Aorta (tissue), 5 donors: Measurements from ENCODE around the gene NPHP4. TPM values are rescaled to one million over a fixed set of nuclear protein-coding genes. Genes with fewer than 3 reads are reported as not detected.

Source experiments
- ATAC-seq: fragments of 200-7000 bp; cut with Tn5 transposase; one replicate; pipeline ENCODE4 v1.9.1; 2022; ENCODE audit warnings: moderate library complexity; ENCODE audit not compliant: low FRiP score
- DNase-seq, 2 donors: peaks; one replicate each; pipeline ENCODE4 v3.0.0-alpha.2; 2020
- H3K27ac ChIP-seq, 2 donors: one replicate each; pipeline ENCODE4 v1.5.1; 2013; ENCODE audit warnings: low read length in 2 of 2, mild to moderate bottlenecking in 2 of 2, moderate library complexity in 2 of 2, control low read depth in 1 of 2, inconsistent platforms in 1 of 2, low read depth in 1 of 2
- H3K27me3 ChIP-seq, 2 donors: one replicate each; pipeline ENCODE4 v1.6.1; 2013; ENCODE audit warnings: control low read depth in 1 of 2, low read length in 1 of 2, mild to moderate bottlenecking in 1 of 2, moderate library complexity in 1 of 2; ENCODE audit not compliant: insufficient read depth in 2 of 2, control insufficient read depth in 1 of 2
- H3K36me3 ChIP-seq, 2 donors: one replicate each; pipeline ENCODE4 v1.6.1; 2013; ENCODE audit warnings: control low read depth in 1 of 2, low read length in 1 of 2, mild to moderate bottlenecking in 1 of 2; ENCODE audit not compliant: insufficient read depth in 2 of 2, control insufficient read depth in 1 of 2
- H3K4me1 ChIP-seq, 2 donors: one replicate each; pipeline ENCODE4 v1.6.1; 2013; ENCODE audit warnings: low read length in 2 of 2, control low read depth in 1 of 2, mild to moderate bottlenecking in 1 of 2, moderate library complexity in 1 of 2; ENCODE audit not compliant: insufficient read depth in 2 of 2, control insufficient read depth in 1 of 2
- H3K4me3 ChIP-seq, 2 donors: one replicate each; pipeline ENCODE4 v1.5.1; 2013; ENCODE audit warnings: low read length in 2 of 2, control low read depth in 1 of 2, mild to moderate bottlenecking in 1 of 2
- H3K9me3 ChIP-seq: one replicate; pipeline ENCODE4 v1.6.1; 2013; ENCODE audit warnings: mild to moderate bottlenecking, low read length; ENCODE audit not compliant: control insufficient read depth
- WGBS, 2 donors: extraction: QIAGEN DNeasy Blood & Tissue Kit; methylation state at CpG; one replicate each; pipeline ENCODE4 v1.1.7; 2013; 5-methylcytosine and 5-hydroxymethylcytosine counted together
- intact Hi-C, 2 donors: fragments of 100-400 bp; cut with DNase I; formaldehyde crosslinking; loops; one replicate each; pipeline versions ENCODE4 v1.14.2 to v1.15.0; 2022
- polyA plus RNA-seq, 2 donors: library from polyadenylated mRNA; stranded (reverse); fragments of 200-250 nt; gene quantifications; one replicate each; pipeline ENCODE4 v1.2.3, GENCODE V29; 2013
- total RNA-seq, 2 donors: library from RNA; stranded (reverse); fragmentation: NEBNext Ultra II Directional; extraction: Animal tissue kit (Norgen Biotek cat#: 25700); gene quantifications; one replicate each; pipeline ENCODE4 v1.2.1, GENCODE V29; 2021
- donor health status: healthy with polysubstance abuse.
- donor health status: Bipolar disorder and iron deficiency.
- donor health status: DM: no; HTN: no; CAD: no.
- donor health status: DM: no; HTN: no; CAD: no.
- donor health status: DM: yes; HTN: yes; CAD: no.

The NPHP4 gene
- total and polyA plus RNA-seq, 4 donors: 2.4 to 15.1 (median 6.3) TPM

- H3K9me3 ChIP-seq: peaks cover 3% of the 10 kb centered on the region
- 22 to 23% methylated on average over 8 of the region's 8 CpGs for WGBS, 2 donors
- H3K4me3 ChIP-seq: no peak overlapping the region
- ATAC-seq (no peak), DNase-seq (no peak)
- intact Hi-C loops: no loop called here
- H3K27me3 ChIP-seq: no peaks in the 10 kb centered on the region
- no peak overlapping the region for H3K27ac ChIP-seq
- no peaks in the 10 kb centered on the region for H3K36me3 ChIP-seq
- H3K4me1 ChIP-seq: no peaks in the 10 kb centered on the region
These were observed 141.7 kb downstream of the NPHP4 start for GRCh38 chr1:5850503-5850902.

DNA sequence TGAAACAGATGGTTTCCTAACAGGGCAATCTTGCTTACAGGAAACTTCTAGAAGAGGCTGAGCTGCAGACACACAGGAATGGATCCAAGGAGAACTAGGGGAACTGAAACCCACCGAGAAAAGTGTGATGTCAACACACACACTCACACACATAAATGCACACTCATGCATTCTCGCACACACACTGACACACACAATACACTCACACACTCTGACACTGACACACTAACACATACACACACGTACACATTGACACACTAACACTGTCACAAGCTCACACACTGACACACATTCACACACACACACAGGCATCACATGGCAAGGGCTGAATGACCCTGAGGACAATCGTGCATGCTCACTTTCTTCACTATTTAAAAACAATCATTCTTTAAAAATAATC lies 142.7 kb downstream of the NPHP4 start:
- Histone ChIP-seq H3K4me1 (no peaks in the 10 kb centered on the region), H3K4me3 (no peak overlapping the region), H3K9me3 (peaks cover 3% of the 10 kb centered on the region), H3K27me3 (no peaks in the 10 kb centered on the region), H3K27ac (no peak overlapping the region), H3K36me3 (no peaks in the 10 kb centered on the region)
- intact Hi-C loops: no loop called here
- no peak for DNase-seq
- no peak for ATAC-seq
- WGBS, 2 donors: 62 to 68% methylated on average over 4 of the region's 4 CpGs

GRCh38 chr1:5847013-5847659 lies 145.1 kb downstream of the NPHP4 start:
- H3K4me1 ChIP-seq: no peaks in the 10 kb centered on the region
- H3K9me3 ChIP-seq: peaks cover under 1% of the 10 kb centered on the region
- no peaks in the 10 kb centered on the region for H3K27me3 ChIP-seq
- no peak overlapping the region for H3K4me3 ChIP-seq
- intact Hi-C loops: no loop called here
- no peaks in the 10 kb centered on the region for H3K36me3 ChIP-seq
- ATAC-seq (no peak), DNase-seq (no peak)
- no peak overlapping the region for H3K27ac ChIP-seq
- 29 to 30% methylated on average over 27 of the region's 27 CpGs for WGBS, 2 donors

GRCh38 chr1:5845376-5845775 lies 146.8 kb downstream of the NPHP4 start:
- no peak overlapping the region for H3K27ac ChIP-seq
- ATAC-seq: no peak
- 65 to 69% methylated on average over 5 of the region's 5 CpGs for WGBS, 2 donors
- no peaks in the 10 kb centered on the region for H3K36me3 ChIP-seq
- H3K4me1 ChIP-seq: no peaks in the 10 kb centered on the region
- no peak overlapping the region for H3K4me3 ChIP-seq
- no peak for DNase-seq
- no peaks in the 10 kb centered on the region for H3K9me3 ChIP-seq
- no peaks in the 10 kb centered on the region for H3K27me3 ChIP-seq
- intact Hi-C loops: no loop called here

DNA sequence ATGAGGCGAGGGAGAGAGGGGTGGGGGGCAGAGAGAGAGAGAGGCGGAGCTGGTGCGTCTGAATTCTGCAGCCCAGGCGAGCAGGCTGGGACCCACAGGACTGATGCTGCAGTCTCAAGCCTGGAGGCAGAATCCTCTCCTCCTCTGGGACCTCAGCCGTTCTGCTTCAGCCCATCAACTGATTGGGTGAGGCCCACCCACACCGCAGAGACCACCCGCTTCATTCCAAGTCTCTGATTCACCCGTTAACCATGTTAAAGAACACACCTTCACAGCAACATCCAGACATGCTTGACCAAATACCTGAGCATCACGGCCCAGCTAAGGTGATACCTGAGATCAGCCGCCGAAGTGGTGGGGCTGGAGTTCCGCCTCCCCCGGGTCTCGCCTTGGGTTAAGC lies 147.8 kb downstream of the NPHP4 start:
- DNase-seq (no peak), ATAC-seq (no peak)
- Histone ChIP-seq H3K4me3 (no peak overlapping the region), H3K9me3 (no peaks in the 10 kb centered on the region), H3K4me1 (no peaks in the 10 kb centered on the region), H3K27me3 (no peaks in the 10 kb centered on the region), H3K27ac (no peak overlapping the region), H3K36me3 (no peaks in the 10 kb centered on the region)
- intact Hi-C loops: no loop called here
- WGBS, 2 donors: 82 to 83% methylated on average over 14 of the region's 14 CpGs

DNA sequence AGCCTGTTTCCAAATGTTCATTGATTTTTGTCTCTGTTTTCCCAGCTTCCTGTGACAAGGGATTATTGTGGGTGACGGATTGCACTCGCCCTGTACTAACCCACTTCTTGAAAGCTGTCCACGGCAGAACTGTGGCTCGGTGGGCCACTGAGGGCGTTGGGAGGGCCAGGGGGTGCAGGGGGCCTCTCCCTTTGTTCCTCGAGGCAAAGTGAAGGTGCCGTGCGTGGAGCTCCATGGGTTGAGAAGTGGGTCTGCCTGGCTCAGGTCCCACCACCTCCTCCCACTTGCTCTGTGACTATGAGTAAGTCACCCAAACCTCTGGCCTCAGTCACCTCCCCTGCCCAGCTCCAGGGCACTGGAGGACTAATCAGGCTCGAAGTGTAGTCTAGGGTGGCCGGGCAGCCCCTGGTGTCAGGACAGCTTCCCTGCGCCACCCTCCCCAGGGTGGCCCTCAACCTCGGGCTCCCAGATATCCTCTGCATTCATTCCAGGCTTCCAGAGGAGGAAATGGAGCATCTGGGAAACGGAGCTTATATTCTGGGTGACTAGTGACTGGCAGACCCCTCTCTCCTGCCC lies 148.6 kb downstream of the NPHP4 start:
- Histone ChIP-seq H3K27me3 (no peaks in the 10 kb centered on the region), H3K9me3 (no peaks in the 10 kb centered on the region), H3K36me3 (no peaks in the 10 kb centered on the region), H3K4me3 (no peak overlapping the region), H3K27ac (no peak overlapping the region), H3K4me1 (no peaks in the 10 kb centered on the region)
- DNase-seq: no peak
- intact Hi-C loops: no loop called here
- 63 to 69% methylated on average over 13 of the region's 13 CpGs for WGBS, 2 donors
- ATAC-seq: no peak

- no peaks in the 10 kb centered on the region for H3K9me3 ChIP-seq
- H3K27me3 ChIP-seq: no peaks in the 10 kb centered on the region
- no peak for ATAC-seq
- H3K27ac ChIP-seq: no peak overlapping the region
- 77 to 79% methylated on average over 13 of the region's 13 CpGs for WGBS, 2 donors
- H3K4me1 ChIP-seq: no peaks in the 10 kb centered on the region
- H3K4me3 ChIP-seq: no peak overlapping the region
- intact Hi-C loops: no loop called here
- no peak for DNase-seq
- no peaks in the 10 kb centered on the region for H3K36me3 ChIP-seq
These were observed 149.5 kb downstream of the NPHP4 start for GRCh38 chr1:5842679-5843078.

DNA sequence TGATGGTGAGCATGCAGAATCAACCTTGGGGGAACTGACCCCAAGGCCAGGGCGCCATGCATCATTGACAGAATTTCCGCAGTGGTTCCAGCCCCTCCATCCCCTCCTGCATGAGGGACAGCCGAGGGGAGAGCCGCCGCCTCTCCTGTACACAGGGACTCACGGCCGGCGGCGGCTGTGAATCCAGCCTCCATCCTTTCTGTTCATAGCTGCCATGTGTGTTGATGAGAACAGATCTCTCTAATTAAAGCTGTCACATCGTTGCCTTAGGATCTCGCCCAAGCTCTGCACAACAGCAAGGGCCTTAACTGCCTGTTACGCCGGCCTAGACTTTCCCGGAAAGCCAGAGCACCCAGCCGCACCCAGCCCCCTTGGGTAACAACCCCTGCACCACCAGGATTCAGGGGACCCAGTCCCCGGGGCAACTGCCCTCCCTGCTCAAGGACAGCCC lies 151.6 kb downstream of the NPHP4 start:
- H3K36me3 ChIP-seq: no peaks in the 10 kb centered on the region
- 66 to 67% methylated on average over 16 of the region's 16 CpGs for WGBS, 2 donors
- ATAC-seq (no peak), DNase-seq (no peak)
- H3K9me3 ChIP-seq: no peaks in the 10 kb centered on the region
- no peaks in the 10 kb centered on the region for H3K27me3 ChIP-seq
- no peak overlapping the region for H3K27ac ChIP-seq
- no peaks in the 10 kb centered on the region for H3K4me1 ChIP-seq
- intact Hi-C loops: no loop called here
- no peak overlapping the region for H3K4me3 ChIP-seq

DNA sequence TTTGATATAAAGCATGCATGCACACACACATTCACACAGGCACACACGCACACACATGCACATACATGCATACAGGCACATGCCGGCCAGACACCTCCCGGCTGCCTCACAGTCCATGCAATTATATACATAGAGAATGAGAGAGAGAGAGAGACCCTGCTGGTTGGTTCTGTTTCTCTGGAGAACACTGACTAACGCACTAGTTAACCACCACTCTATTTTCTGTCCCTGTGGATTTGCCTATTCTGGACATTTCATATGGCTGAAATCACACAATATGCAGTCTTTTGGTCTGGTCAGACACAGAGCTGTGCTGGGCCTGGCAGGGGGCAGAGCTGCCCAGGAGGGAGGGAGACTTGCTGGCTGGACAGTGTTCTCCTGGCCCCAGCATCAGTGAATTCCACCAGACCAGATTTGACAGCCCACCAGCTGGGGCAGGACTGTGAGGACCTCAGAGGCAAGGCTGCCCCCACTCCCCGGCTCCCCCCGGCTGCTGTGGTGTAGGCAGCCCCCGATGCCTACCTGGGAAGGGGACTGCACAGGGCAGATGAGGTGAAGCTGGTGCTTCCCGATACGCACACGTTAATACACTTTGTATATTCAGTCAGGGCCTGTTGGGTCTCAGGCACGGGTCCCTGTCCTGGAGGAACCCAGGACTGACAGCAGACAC lies 152.2 kb downstream of the NPHP4 start:
- H3K4me1 ChIP-seq: no peaks in the 10 kb centered on the region
- no peaks in the 10 kb centered on the region for H3K9me3 ChIP-seq
- no peak overlapping the region for H3K27ac ChIP-seq
- ATAC-seq (no peak), DNase-seq (no peak)
- H3K36me3 ChIP-seq: no peaks in the 10 kb centered on the region
- no peak overlapping the region for H3K4me3 ChIP-seq
- WGBS, 2 donors: 70 to 71% methylated on average over 11 of the region's 11 CpGs
- intact Hi-C loops: no loop called here
- no peaks in the 10 kb centered on the region for H3K27me3 ChIP-seq
